Stomach (tissue), 4 donors: Measurements from ENCODE around the gene RABGAP1L.

Experiments
- CTCF ChIP-seq, 7 experiments: fragments of 450-650 bp in 4 of 7; fragments of 200-600 bp in 3 of 7; sonication (generic) in 3 of 7; IDR thresholded peaks; one replicate each; pipeline ENCODE4 v1.5.1; 2016 to 2019; ENCODE audit warnings: antibody characterized with exemption in 7 of 7, control low read depth in 2 of 7, mild to moderate bottlenecking in 1 of 7
- EP300 ChIP-seq: sonication (generic); formaldehyde crosslinking; IDR thresholded peaks from one replicate; pipeline ENCODE4 v1.6.1; 2017; ENCODE audit warnings: antibody characterized with exemption
- POLR2A ChIP-seq, 4 donors: fragments of 450-650 bp; IDR thresholded peaks; one replicate each; pipeline ENCODE4 v1.6.1; 2016; ENCODE audit warnings: antibody characterized with exemption in 4 of 4, control low read depth in 2 of 4, mild to moderate bottlenecking in 1 of 4, moderate library complexity in 1 of 4

GRCh38 chr1:174875306-174875705, 716.0 kb downstream of the RABGAP1L start:
- TF ChIP-seq CTCF (IDR thresholded peaks at IDR 0.05) (no peak), POLR2A (IDR thresholded peaks at IDR 0.05) (no peak), EP300 (no peak)
